Measurements from ENCODE around the gene CREB3. TPM values are rescaled to one million over a fixed set of nuclear protein-coding genes. Genes with fewer than 3 reads are reported as not detected.

The CREB3 gene
- total and polyA plus RNA-seq, 12 donors = 16.2 to 39.1 (median 21.4) TPM

GRCh38 chr9:35714579-35715252 lies 17.8 kb upstream of the CREB3 start:
- no peak overlapping the region for H3K27ac ChIP-seq
- no peaks in the 10 kb centered on the region for H3K4me1 ChIP-seq
- WGBS, 2 donors = 93 to 97% methylated on average over 13 of the region's 13 CpGs
- no peaks in the 10 kb centered on the region for H3K9me3 ChIP-seq
- TF ChIP-seq CTCF (IDR thresholded peaks at IDR 0.05) = no peak
- H3K27me3 ChIP-seq = no peaks in the 10 kb centered on the region
- ATAC-seq (no peak), DNase-seq (no peak)
- intact Hi-C loops (cut with DNase I) = loop anchor here in 1 of 10 donors (5.0 kb wide), 1 partner anchor 1692 kb away; no protein-coding TSS in a partner anchor
- H3K4me3 ChIP-seq = no peak overlapping the region
- peaks cover 10 to 100% (median 98%) of the 10 kb centered on the region in 9 donors for H3K36me3 ChIP-seq

- no peaks in the 10 kb centered on the region for H3K4me1 ChIP-seq
- intact Hi-C loops (cut with DNase I) = no loop called here
- no peak overlapping the region for H3K4me3 ChIP-seq
- H3K36me3 ChIP-seq = peaks cover 18 to 100% (median 100%) of the 10 kb centered on the region in 9 donors
- H3K27ac ChIP-seq = no peak overlapping the region
- peak in 1 of 8 donors; percentile 14 for ATAC-seq
- no peak for TF ChIP-seq CTCF (IDR thresholded peaks at IDR 0.05)
- no peaks in the 10 kb centered on the region for H3K27me3 ChIP-seq
- H3K9me3 ChIP-seq = no peaks in the 10 kb centered on the region
- 92% methylated on average over 4 of the region's 4 CpGs for WGBS, 2 donors
- no peak for DNase-seq
These were observed 16.2 kb upstream of the CREB3 start for GRCh38 chr9:35716230-35716629.

GRCh38 chr9:35717132-35717870 lies 15.2 kb upstream of the CREB3 start:
- no peak for TF ChIP-seq CTCF (IDR thresholded peaks at IDR 0.05)
- Histone ChIP-seq H3K27ac (no peak overlapping the region), H3K4me1 (no peaks in the 10 kb centered on the region), H3K36me3 (peaks cover 26 to 100% (median 100%) of the 10 kb centered on the region in 9 donors), H3K27me3 (no peaks in the 10 kb centered on the region), H3K4me3 (no peak overlapping the region), H3K9me3 (no peaks in the 10 kb centered on the region)
- 91 to 94% methylated on average over 14 of the region's 14 CpGs for WGBS, 2 donors
- DNase-seq (no peak), ATAC-seq (no peak)
- intact Hi-C loops (cut with DNase I) = no loop called here

- intact Hi-C loops (cut with DNase I) = no loop called here
- Histone ChIP-seq H3K9me3 (no peaks in the 10 kb centered on the region), H3K27me3 (no peaks in the 10 kb centered on the region), H3K4me1 (no peaks in the 10 kb centered on the region), H3K27ac (no peak overlapping the region), H3K4me3 (no peak overlapping the region), H3K36me3 (peaks cover 25 to 100% (median 98%) of the 10 kb centered on the region in 9 donors)
- no peak for DNase-seq
- 91 to 92% methylated on average over 15 of the region's 15 CpGs for WGBS, 2 donors
- peak in 2 of 8 donors; percentile 6 to 12 for ATAC-seq
- no peak for TF ChIP-seq CTCF (IDR thresholded peaks at IDR 0.05)
These were observed 13.6 kb upstream of the CREB3 start for GRCh38 chr9:35718721-35719511.
